ENCODE data around the gene NTHL1. TPM values are rescaled to one million over a fixed set of nuclear protein-coding genes. Genes with fewer than 3 reads are reported as not detected.

Gene NTHL1
- total and polyA plus RNA-seq, 2 donors (not counting 1 experiment from before 2014, with no cell fraction given): 8.4 to 44.4 TPM

DNA sequence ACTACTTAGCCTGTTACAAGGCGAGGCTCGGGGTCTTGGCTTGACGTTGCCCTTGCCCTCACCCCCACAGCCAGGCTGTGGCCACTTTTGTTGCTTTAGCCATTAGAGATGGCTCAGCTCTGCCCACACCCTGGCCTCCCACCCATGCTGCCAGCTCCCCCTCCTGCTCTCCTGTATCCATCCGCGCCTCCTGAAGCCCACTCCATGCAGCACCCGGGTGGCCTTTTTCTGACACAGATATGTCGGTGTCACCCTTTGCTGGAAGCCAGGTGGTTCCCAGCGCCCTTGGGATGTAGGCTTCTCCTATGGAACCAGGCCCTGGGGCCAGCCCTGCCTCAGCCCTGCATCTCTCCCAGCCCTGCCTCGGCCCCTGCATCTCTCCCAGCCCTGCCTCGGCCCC lies 9.8 kb upstream of the NTHL1 start:
- Histone ChIP-seq H3K79me2 (ENCODE audit: control insufficient read depth, insufficient read depth, low read length) (no peaks in the 10 kb centered on the region), H3K27me3 (ENCODE audit: control insufficient read depth, insufficient read depth, low read length) (no peaks in the 10 kb centered on the region), H3K27ac (ENCODE audit: insufficient read depth, low read length) (no peak overlapping the region), H3K4me1 (ENCODE audit: control insufficient read depth, extremely low read depth, insufficient read depth, low read length) (no peaks in the 10 kb centered on the region), H3K9me3 (ENCODE audit: control insufficient read depth, insufficient read depth, low read depth, low read length) (no peaks in the 10 kb centered on the region), H4K20me1 (ENCODE audit: control insufficient read depth, extremely low read depth, insufficient read depth, low read length) (no peaks in the 10 kb centered on the region), H3K4me2 (ENCODE audit: extremely low read depth, insufficient read depth, low read length) (no peak overlapping the region), H3K4me3 (replicated peaks in 1 of 4; ENCODE audit: control extremely low read depth in 1 of 4, insufficient read depth in 1 of 4, low read depth in 3 of 4, low read length in 4 of 4) (no peak overlapping the region), H2AFZ (ENCODE audit: low read length) (no peak overlapping the region), H3K36me3 (ENCODE audit: control insufficient read depth, insufficient read depth, low read length) (peaks cover 40% of the 10 kb centered on the region), H3K9ac (ENCODE audit: insufficient read depth, low read length) (no peak overlapping the region)
- TF ChIP-seq, protein P1, sequence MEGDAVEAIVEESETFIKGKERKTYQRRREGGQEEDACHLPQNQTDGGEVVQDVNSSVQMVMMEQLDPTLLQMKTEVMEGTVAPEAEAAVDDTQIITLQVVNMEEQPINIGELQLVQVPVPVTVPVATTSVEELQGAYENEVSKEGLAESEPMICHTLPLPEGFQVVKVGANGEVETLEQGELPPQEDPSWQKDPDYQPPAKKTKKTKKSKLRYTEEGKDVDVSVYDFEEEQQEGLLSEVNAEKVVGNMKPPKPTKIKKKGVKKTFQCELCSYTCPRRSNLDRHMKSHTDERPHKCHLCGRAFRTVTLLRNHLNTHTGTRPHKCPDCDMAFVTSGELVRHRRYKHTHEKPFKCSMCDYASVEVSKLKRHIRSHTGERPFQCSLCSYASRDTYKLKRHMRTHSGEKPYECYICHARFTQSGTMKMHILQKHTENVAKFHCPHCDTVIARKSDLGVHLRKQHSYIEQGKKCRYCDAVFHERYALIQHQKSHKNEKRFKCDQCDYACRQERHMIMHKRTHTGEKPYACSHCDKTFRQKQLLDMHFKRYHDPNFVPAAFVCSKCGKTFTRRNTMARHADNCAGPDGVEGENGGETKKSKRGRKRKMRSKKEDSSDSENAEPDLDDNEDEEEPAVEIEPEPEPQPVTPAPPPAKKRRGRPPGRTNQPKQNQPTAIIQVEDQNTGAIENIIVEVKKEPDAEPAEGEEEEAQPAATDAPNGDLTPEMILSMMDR (conservative IDR thresholded peaks at IDR 0.05 in 1 of 2, IDR thresholded peaks at IDR 0.05 in 1 of 2; ENCODE audit: low read depth in 1 of 2, low read length in 2 of 2): no peak
- TF ChIP-seq EZH2 (IDR thresholded peaks at IDR 0.05; ENCODE audit: low read length, missing control alignments): no peak
- DNase-seq (ENCODE audit: low read depth in 2 of 2): no peak

DNA sequence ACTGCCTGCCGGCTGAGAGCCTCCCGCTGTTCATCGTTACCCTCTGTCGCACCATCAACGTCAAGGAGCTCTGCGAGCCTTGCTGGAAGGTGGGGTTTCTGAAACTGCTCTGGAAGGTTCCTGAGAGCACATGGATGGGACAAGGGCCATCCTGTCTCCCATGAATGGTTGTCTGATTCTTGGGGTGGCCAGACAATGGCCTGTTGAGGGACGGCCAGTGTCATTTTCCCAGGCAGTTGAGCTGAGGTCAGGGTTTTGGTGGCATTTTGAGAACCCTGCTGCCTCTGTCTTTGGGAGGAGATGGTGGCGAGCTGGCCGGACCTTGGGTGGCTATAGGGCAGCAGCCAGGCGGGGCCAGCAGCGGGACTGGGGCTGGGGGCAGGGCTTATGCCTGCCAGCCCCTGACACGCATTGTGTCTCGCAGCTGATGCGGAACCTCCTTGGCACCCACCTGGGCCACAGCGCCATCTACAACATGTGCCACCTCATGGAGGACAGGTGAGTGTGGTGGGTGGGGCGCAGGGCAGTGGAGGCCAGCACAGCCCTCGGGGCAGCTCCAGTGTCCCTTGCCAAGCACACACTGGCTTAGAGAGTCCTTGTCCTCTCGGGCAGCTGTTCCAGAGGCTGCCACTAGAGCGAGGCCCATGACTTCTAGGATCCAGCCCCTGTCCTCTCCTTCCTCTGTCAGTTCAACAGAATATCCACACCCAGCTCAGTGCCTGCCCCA lies 9.2 kb upstream of the NTHL1 start:
- no peak overlapping the region for H3K4me3 ChIP-seq (replicated peaks in 1 of 4; ENCODE audit: control extremely low read depth in 1 of 4, insufficient read depth in 1 of 4, low read depth in 3 of 4, low read length in 4 of 4)
- no peaks in the 10 kb centered on the region for H3K4me1 ChIP-seq (ENCODE audit: control insufficient read depth, extremely low read depth, insufficient read depth, low read length)
- H3K79me2 ChIP-seq (ENCODE audit: control insufficient read depth, insufficient read depth, low read length): no peaks in the 10 kb centered on the region
- H3K9me3 ChIP-seq (ENCODE audit: control insufficient read depth, insufficient read depth, low read depth, low read length): no peaks in the 10 kb centered on the region
- H3K27me3 ChIP-seq (ENCODE audit: control insufficient read depth, insufficient read depth, low read length): no peaks in the 10 kb centered on the region
- TF ChIP-seq, protein P1 (conservative IDR thresholded peaks at IDR 0.05 in 1 of 2, IDR thresholded peaks at IDR 0.05 in 1 of 2; ENCODE audit: low read depth in 1 of 2, low read length in 2 of 2): peak in 1 of 2 donors; percentile 16
- TF ChIP-seq EZH2 (IDR thresholded peaks at IDR 0.05; ENCODE audit: low read length, missing control alignments): no peak
- H2AFZ ChIP-seq (ENCODE audit: low read length): no peak overlapping the region
- DNase-seq (ENCODE audit: low read depth in 2 of 2): no peak
- H3K9ac ChIP-seq (ENCODE audit: insufficient read depth, low read length): no peak overlapping the region
- H3K27ac ChIP-seq (ENCODE audit: insufficient read depth, low read length): no peak overlapping the region
- H3K36me3 ChIP-seq (ENCODE audit: control insufficient read depth, insufficient read depth, low read length): peaks cover 40% of the 10 kb centered on the region
- H4K20me1 ChIP-seq (ENCODE audit: control insufficient read depth, extremely low read depth, insufficient read depth, low read length): no peaks in the 10 kb centered on the region
- no peak overlapping the region for H3K4me2 ChIP-seq (ENCODE audit: extremely low read depth, insufficient read depth, low read length)

DNA sequence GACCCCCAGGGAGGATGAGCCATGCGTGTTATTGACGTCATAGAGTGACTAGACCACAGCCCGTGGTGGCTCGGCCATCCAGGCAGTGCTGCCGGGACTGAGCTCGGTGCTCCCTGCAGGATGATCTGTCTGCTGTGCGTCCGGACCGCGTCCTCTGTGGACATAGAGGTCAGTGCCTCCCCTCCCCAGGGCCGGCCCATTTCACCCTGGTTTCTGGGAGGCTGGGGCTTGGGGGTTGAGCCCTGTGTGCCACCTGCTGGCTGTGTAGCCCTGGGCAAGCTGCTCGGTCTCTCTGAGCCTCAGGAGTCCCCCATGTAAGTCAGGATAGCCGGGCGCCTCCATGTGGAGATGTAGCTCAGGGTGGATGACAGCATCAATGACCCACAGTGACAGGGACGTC lies 8.4 kb upstream of the NTHL1 start:
- no peak for DNase-seq (ENCODE audit: low read depth in 2 of 2)
- H3K79me2 ChIP-seq (ENCODE audit: control insufficient read depth, insufficient read depth, low read length): no peaks in the 10 kb centered on the region
- no peaks in the 10 kb centered on the region for H3K9me3 ChIP-seq (ENCODE audit: control insufficient read depth, insufficient read depth, low read depth, low read length)
- peaks cover 37% of the 10 kb centered on the region for H3K36me3 ChIP-seq (ENCODE audit: control insufficient read depth, insufficient read depth, low read length)
- H3K27ac ChIP-seq (ENCODE audit: insufficient read depth, low read length): no peak overlapping the region
- H3K9ac ChIP-seq (ENCODE audit: insufficient read depth, low read length): no peak overlapping the region
- TF ChIP-seq, protein P1 (conservative IDR thresholded peaks at IDR 0.05 in 1 of 2, IDR thresholded peaks at IDR 0.05 in 1 of 2; ENCODE audit: low read depth in 1 of 2, low read length in 2 of 2): peak; percentile 7 to 27
- no peak for TF ChIP-seq EZH2 (IDR thresholded peaks at IDR 0.05; ENCODE audit: low read length, missing control alignments)
- H3K27me3 ChIP-seq (ENCODE audit: control insufficient read depth, insufficient read depth, low read length): no peaks in the 10 kb centered on the region
- H3K4me3 ChIP-seq (replicated peaks in 1 of 4; ENCODE audit: control extremely low read depth in 1 of 4, insufficient read depth in 1 of 4, low read depth in 3 of 4, low read length in 4 of 4): no peak overlapping the region
- no peaks in the 10 kb centered on the region for H3K4me1 ChIP-seq (ENCODE audit: control insufficient read depth, extremely low read depth, insufficient read depth, low read length)
- H3K4me2 ChIP-seq (ENCODE audit: extremely low read depth, insufficient read depth, low read length): no peak overlapping the region
- H4K20me1 ChIP-seq (ENCODE audit: control insufficient read depth, extremely low read depth, insufficient read depth, low read length): no peaks in the 10 kb centered on the region
- no peak overlapping the region for H2AFZ ChIP-seq (ENCODE audit: low read length)
